ENCODE results near the gene PLCZ1.
"Not testable (repeated sequence)": the region's sequence is repeated elsewhere in the genome, so short reads cannot be mapped to it uniquely, and the experiment has no call there.

PLCZ1 gene

DNA sequence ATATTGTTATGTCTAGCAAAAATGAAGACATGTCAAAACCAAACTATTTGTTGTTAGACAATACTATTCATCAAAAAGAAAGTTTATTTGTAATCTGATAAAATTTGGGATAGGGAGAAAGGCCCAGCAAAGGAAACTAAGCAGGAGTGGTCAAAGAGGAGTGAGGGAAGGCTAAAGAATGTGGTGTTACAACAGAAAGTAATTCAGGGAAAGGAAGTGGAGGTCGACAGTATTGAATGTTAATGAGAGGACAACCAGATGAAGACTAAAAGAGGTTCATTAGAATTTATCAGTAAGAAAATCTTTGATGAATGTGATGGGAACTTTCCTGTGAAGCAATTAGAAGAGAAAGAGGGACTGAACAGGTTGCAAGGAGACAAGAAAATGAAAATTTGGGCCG lies 33.9 kb downstream of the PLCZ1 start:
- no peak for DNase-seq (ENCODE audit: low read depth)

DNA sequence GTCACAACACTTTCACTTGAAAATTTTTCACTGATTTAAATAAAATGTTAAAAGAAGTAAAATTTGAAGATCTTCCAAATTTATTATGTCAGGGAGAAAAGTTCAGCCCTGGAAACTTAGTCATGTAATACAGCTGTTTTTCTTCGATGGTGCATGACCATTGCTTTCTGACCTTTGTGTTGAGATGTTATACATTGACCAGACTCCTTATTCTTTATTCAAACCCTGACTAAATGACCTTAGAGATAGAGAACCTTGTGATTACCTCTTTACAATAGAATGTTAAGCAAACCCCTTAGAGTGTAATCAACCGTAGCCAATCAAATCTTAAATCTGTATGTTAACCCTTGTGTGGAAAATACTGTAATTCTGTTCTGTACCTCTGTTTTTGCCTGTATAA lies 34.5 kb downstream of the PLCZ1 start:
- DNase-seq (ENCODE audit: low read depth) = no peak

DNA sequence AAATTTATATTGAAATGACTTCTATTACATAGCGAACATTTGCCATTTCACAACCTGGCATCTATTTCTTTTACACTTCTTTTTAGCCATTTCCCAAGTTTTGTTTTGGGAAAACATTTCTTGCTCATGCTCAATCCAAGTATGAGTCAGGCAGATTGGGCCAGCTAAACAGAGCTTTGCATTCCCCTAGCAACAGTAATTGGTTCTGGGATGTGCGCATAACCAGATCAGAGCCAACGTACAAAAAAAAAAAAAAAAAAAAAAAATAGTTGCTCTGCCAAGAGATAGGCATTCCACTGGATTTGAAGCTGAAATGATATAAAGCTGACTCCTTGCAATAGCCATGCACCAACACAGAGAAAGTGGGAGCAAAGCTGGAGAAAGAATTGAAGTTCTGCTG lies 37.5 kb downstream of the PLCZ1 start:
- DNase-seq (ENCODE audit: low read depth) = peak; percentile 65

DNA sequence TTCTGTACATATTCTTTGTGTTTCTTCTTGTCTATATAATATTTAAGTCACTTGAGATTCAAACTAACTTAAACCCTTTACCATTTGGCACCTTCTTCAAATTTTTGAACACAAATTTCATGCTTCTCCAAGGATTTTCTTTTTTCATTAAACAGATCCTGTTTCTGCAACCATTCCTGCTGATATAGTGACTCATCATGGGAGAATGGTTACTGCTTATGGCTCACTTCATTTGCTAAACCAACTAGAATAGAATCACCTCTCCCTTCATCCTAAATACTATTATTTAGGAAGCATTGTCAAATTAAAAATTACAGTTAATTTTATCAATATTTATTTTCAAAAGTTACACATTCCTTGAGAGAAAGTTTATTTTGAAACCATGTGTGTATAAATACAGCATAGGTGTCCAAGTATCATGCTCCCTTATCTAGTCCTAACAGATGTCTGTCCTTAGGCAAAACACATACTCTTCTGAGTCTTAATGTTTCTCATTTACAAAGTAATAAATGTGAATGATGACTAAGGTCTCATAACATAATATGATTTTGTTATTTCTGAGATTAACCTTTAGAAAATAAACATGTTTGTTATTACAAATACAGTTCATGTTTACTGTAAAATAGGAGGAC lies 40.7 kb downstream of the PLCZ1 start:
- peak; percentile 41 for DNase-seq (ENCODE audit: low read depth)

DNA sequence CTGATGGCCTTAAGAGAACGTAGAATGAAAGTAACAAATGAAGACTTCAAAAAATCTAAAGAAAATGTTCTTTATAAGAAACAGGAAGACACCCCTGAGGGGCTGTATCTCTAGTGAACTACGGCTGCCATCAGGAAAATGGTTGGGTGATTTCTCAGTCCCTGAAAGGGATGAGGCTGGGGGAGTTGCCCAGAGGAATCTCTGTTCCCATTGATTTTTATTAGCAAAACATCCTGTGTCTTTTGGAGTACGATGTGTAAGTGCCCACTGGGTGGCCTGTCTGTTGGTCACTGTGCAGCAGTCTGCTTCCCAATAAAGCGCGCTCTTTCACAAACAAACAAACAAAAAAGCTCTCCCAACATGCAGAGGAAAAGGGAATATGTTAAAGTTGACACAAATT lies 43.8 kb downstream of the PLCZ1 start:
- DNase-seq (ENCODE audit: low read depth) = not testable (repeated sequence)

DNA sequence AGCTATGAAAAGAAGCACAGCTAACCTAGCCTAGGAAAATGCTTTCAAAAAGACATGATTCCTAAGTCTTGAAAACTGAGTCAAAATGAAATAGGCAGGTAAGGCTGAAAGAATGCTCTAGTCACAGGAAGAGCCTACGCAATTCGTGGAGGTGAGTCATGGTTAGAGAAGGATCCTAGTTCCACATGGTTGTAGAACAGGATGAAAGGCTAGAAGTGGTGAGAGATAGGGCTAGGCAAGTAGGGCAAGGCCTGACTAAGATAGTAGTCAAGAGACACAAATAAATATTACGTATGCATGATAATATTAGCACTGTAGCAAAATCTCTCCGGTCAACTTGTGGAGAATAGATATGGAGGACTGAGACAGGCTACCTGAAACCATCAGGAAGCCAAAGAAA lies 47.2 kb downstream of the PLCZ1 start:
- peak; percentile 94 for DNase-seq (ENCODE audit: low read depth)

DNA sequence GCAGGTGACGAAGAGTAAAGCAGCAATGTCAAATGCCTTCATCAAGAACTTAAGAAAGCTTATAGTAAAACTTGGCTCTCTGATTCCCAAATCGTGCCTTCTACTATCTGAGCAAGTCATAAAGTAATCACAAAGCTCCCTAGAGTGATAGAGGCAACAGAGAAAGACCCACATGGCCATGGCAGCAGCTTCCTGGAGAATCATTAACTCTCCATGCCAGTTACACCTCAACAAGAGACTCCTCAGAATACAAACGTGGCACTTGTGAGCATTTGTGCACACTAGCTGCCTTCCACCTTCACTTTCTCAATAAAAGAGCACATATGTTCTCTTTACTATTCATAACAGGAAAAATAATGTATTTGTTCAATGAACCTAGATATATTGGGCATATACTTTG lies 48.0 kb downstream of the PLCZ1 start:
- DNase-seq (ENCODE audit: low read depth) = no peak

DNA sequence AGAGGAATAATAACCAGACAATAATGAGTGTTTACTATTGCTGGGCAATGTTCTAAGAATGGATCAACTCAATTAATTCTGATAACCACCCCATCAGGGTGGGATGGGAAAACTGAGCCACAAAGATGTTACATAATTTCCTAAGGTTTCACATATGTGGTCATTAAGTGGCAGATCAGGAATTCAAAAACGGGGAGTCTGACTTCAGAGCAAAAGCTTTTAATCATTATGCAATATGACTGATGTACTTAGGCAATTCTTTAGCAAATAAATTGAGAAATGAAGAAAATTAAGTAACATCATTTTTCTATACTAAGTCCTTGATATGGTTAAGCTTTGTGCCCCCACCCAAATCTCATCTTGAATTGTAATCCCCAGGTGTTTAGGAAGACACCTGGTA lies 53.4 kb downstream of the PLCZ1 start:
- DNase-seq (ENCODE audit: low read depth) = no peak

DNA sequence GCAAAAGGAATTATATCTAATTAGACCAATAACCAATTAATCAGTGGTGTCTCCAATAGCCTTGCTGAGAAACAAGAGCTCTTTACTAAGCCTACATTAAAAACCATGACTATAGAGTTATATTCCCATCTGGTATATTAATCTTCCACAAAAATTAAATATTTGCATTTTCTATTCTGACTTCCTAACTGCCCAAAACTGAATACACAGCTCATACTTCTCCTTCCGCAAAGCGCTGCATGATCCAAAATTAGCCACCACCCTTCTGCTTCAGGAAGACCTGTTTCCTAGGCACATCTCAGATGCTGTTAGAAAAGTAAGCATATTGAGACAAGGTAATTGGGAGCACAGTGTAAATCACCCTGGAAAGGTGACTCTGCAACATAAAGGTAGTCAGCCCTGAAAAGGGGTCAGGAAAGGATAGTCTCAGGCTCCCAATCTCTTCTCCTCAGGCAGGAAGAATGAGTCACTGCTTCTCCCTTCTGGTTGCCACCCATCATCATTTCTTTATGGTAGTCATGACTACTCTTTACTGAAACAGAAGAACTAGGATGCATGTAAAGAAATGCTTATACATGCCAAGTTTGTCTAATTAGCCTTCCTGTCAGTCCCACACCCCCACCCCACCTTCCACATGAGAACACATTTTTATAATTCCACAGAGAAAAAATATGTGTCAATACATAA lies 54.3 kb downstream of the PLCZ1 start:
- no peak for DNase-seq (ENCODE audit: low read depth)

DNA sequence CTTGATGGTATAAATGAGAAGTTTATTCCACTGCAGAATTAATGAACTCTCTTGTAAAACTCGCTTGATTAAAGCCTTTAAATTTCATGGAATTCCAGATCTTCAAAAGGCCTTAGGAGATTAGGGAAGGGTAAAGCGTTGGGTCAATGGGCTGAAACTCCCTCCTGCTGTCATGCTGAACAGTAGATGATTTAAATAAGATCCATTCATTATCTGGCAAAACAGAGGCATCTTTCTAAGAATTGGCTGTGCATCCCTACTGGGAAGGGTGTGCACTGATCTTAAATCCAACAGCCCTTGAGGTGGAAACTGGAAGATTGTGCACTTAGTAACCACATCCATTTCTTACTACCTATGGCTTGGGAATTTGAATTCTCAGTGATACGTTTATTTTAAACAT lies 56.0 kb downstream of the PLCZ1 start:
- DNase-seq (ENCODE audit: low read depth) = no peak

DNA sequence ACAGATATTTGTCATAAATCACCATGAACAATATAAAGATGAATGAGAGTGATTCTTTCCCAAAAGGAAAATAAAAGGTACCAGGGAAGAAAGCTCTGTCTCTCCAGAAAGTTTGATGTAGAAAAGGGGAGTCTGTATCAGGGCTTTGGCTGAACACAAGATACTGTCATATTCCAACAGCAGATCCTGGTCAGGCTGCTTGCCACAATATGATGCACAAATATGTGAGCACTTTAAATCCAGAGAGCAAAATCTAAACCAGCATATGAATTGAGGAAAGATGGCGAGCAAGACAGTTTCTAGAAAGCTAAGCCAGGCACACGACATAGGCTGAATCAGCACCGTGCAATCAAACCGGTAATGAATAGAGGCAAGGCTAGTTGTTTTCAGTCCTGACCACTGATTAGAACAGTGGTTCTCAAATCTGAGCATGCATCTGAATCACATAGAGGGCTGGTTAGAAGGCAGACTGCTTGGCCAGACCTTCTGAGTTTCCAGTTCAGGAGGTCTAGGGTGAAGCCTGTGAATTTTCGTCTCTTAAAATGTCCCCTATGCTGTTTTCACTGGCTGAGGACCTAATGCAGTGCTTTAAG lies 60.7 kb downstream of the PLCZ1 start:
- DNase-seq (ENCODE audit: low read depth) = no peak

DNA sequence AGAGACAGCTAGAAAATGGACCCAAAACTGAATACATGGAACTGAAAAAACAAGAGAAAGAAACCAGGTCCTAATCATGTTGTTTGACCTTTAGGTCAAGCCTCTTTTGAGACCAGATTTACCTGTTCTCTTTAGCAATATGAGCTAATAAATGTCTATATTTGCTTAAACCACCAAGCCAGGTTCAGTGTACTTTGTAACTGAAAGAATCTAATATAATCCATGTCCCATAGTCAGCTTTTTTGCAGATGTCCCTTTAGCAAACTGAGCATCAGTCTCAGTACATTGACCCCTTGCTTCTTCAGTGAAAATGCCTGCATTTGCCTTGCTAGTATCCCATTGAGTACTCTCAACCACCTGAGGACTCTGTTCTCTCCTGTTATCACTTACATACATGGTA lies 61.7 kb downstream of the PLCZ1 start:
- DNase-seq (ENCODE audit: low read depth) = no peak

DNA sequence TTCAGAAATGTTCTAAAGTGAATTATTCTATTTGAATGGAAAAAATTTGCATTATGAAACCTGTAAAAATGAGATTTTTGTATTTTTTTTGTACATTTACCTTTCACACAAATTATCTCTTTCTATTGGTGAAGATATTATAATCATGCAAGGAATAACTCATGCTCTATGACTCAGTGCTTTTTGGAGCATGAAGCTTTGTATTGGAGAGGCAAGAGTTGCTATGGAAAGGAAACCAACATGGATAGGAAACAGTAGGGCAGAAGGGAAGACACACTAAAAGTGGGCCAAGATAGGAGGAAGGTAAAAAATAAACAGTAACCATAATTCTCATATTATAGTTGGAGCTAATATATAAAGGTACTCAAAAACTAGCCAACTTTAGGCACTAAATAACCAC lies 79.0 kb downstream of the PLCZ1 start:
- DNase-seq (ENCODE audit: low read depth) = no peak

DNA sequence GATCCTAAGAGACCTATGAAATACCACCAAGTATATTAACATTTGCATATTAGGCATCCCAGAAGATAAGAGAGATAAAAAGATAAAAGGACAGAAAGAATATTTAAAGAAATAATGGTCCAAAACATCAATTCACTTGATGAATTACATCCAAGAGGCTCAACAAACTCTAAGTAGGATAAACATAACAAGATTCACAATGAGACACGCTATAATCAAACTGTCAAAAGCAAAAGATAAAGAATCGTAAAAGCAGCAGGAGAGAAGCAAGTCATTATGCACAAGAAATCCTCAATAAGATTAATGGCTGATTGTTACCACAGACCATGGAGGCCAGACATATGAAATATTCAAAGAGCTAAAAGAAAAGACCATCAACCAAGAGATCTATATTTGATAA lies 79.6 kb downstream of the PLCZ1 start:
- no peak for DNase-seq (ENCODE audit: low read depth)

DNA sequence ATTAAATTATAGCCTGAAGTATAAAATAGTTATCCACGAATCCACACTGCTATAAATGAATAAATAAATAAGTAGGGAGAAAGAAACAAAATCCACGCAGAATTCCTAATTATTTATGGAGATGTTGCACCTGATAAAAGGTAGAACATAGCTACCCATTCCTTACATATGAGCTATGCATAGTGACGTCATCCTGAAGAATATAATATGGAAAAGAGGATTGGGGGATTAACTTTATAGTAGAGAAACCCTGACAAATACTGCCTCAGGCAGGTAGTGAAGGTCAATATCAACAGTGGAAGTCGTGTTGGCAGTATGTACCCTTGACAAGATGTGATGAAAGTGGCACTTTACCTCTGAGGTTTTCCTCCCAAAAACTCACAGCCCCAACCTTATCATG lies 82.5 kb downstream of the PLCZ1 start:
- no peak for DNase-seq (ENCODE audit: low read depth)

DNA sequence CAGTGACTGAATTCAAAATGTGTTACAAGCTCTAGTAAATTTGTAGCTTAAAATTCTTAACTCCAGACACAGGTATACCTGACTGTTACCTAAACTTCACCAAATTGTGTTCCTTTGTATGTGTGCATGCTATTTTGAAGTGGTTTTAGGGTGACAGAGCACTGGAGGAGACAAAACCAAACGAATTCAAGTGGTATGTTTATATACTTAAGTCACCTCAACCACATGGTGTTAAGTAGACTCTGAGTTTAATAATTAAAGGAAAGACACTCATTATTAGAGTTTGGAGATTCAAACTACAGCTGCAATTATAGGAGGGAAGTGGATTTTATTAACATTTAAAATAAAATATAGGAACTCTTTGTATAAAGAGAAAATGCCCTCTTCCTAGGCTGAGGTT lies 84.3 kb downstream of the PLCZ1 start:
- DNase-seq (ENCODE audit: low read depth) = no peak

DNA sequence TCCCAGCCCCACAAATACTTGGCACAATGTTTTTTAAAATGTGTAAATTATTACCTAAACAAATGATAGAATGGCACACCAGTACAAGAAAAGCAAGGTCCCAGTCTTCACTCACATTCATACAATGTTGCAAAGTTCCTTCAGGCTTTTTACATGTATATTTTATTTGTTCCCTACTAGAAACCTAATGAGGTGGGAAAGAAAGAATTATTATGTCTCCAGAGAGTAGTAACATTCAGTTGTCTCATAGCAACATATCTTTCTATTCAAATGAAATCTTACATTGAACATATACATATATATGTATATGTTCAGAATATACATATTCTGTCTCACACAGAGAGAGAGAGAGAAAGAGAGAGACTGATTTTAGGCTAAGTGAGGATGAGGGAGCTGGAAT lies 85.2 kb downstream of the PLCZ1 start:
- no peak for DNase-seq (ENCODE audit: low read depth)

DNA sequence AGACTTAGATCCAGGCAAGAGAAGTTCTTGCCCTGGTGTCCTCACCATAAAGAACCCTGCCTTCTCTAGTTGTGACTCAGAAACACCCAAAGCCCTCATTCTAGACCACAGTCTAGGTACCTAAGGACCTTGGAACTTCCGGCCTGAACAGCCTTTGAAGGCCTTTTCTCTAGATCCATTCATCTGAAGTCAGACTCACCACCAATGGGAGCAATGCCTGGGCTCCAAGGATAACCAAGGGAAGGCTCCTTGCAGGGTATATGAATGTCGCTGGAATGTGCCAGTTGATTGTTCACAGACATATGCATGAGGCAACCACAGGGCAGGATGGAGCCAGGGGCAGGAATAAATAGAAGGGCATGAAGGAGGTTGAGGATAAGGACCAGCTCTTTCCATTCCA lies 86.3 kb downstream of the PLCZ1 start:
- DNase-seq (ENCODE audit: low read depth) = no peak

DNA sequence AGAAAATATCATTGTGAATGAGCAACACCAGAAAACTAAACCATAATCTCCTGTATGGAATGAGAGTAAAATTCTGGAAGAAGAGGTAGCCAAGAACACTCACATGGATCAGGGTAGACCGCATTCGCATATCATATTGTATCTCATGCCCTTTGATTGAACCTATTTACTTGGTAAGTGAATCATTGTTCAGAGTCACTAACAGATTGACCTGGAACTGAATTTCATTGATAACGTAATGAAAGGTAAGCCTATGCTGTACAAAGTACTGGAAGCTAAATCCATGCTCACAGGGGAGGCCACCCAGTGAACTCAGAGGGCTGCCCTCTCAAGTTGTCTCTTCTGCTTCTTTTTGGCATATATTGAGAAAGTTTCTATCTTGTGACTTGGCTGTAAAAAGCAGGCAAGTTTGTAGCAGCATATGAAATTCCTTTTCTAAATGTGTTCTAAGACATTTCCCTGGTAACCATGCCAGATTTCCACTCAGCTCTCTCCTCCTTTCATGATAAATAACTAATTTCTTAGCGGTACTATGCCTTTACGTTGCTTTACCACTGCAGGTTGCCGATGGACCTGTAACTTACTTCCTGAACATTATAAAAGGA lies 91.4 kb downstream of the PLCZ1 start:
- no peak for DNase-seq (ENCODE audit: low read depth)

DNA sequence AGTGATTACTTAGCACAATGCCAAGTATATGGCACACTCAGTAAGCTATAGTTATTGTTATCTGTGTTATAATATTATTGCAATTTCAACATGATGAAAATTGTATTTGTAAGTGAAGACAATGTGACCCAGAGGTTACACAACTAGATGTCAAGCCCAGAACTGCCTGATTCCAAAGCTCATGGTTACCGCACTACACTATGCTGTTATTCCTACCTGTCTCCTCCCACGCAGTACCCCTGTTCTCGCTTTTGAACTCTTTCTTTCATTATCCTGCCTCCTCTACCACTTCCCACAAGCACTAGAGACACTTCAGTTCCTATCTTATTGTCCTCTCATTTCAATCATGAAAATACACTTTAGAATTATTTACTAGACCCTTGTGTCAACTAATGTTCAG lies 93.2 kb downstream of the PLCZ1 start:
- DNase-seq (ENCODE audit: low read depth) = no peak

DNA sequence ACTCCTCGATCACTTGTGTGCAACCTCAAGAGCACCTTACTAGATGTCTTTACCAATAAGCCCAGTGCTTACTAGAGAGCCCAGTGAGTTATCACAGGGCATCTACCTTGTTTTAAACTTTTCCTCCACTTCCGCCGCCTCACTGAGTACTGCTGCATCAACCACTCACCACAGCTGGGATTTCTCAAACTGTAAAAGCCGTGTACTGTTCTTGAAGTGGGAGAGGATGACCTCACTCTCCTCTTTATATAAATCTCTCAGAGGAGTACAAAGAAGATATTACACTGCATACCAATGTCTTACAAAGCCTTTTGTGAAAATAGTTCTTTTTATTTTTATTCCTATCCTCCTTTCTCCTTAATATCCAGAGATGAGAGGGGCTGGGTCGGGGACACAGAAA lies 94.1 kb downstream of the PLCZ1 start:
- DNase-seq (ENCODE audit: low read depth) = peak; percentile 37

DNA sequence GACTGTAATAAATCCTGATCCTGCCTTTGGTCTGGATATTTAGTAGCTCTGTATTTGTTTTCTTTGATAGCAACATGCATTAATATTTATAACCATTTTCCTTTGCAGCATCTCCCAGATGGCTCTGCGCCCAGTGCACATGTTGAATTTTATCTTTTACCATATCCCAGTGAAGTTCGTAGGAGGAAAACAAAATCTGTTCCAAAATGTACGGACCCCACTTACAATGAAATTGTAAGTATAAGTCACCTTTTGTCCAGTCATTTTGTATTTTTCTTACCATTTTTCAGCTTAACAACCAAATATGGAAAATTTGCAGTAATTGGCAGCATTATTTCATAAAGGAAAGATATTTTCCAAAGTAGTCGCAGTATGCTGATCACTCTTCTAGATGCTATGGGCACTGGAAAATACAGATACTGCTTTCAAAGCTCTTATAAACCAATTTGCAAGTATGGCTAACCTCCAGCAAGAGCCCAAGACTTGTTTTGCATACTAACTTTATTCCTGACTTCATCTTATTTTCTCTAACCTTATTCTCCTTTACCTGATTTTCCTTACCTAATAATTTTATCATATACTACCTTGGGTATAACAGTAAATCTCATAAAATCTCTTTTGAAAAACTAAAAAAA lies 97.4 kb downstream of the PLCZ1 start:
- DNase-seq (ENCODE audit: low read depth) = no peak

DNA sequence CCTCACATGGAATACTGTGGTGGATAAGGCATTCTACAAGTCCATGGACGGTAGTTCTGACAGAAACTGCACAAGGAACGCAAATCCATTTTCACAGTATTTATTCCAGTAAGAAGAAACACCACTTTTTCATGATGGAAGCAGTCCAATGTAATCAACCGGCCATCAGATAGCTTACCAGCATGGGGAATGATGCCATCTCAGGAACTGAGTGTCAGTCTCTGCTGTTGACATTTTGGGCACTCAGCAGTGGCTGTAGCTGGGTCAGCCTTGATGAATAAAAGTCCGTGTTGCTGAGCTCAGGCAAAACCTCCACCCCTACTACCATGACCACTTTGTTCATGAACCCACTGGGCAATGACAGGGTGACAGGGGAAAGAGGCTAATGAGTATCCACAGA lies 103.4 kb downstream of the PLCZ1 start:
- DNase-seq (ENCODE audit: low read depth) = no peak

Data from non-pigmented ciliary epithelial cell (primary cell).